Mesodermal cell (in vitro differentiated cells): ENCODE results near the gene GSN.

Experiments
- H3K27ac ChIP-seq: 2 replicates; pipeline ENCODE4 v1.7.0; 2013; ENCODE audit warnings: mild to moderate bottlenecking, low read depth, low read length, moderate library complexity; ENCODE audit not compliant: severe bottlenecking
- H3K36me3 ChIP-seq: 2 replicates; pipeline ENCODE4 v1.7.1; 2013; ENCODE audit warnings: mild to moderate bottlenecking, low read length, moderate library complexity; ENCODE audit not compliant: control insufficient read depth, insufficient read depth
- H3K4me1 ChIP-seq: one replicate; pipeline ENCODE4 v1.7.1; 2013; ENCODE audit warnings: mild to moderate bottlenecking, low read length; ENCODE audit not compliant: insufficient read depth, control insufficient read depth, poor library complexity, severe bottlenecking
- H3K4me3 ChIP-seq: 2 replicates; pipeline ENCODE4 v1.7.0; 2013; ENCODE audit warnings: low read length, control low read depth, mild to moderate bottlenecking; ENCODE audit not compliant: insufficient read depth, poor library complexity, severe bottlenecking; ENCODE audit errors: extremely low read depth
- H3K9me3 ChIP-seq: 2 replicates; pipeline ENCODE4 v1.7.1; 2013; ENCODE audit warnings: mild to moderate bottlenecking, low read length, moderate library complexity; ENCODE audit not compliant: control insufficient read depth
- WGBS, 2 experiments: methylation state at CpG; one replicate each; pipeline ENCODE4 v1.1.5; 2013; ENCODE audit warnings: missing lambda C conversion rate in 2 of 2; ENCODE audit not compliant: insufficient coverage in 2 of 2; 5-methylcytosine and 5-hydroxymethylcytosine counted together

The GSN gene

GRCh38 chr9:121298689-121299466, 30.9 kb downstream of the GSN start:
- Histone ChIP-seq H3K36me3 (peaks cover 36% of the 10 kb centered on the region), H3K9me3 (no peaks in the 10 kb centered on the region), H3K27ac (peak overlapping the region; percentile 74), H3K4me3 (peak overlapping the region; percentile 18), H3K4me1 (peaks cover 18% of the 10 kb centered on the region)
- 32 to 40% methylated on average over 9 to 12 of the region's 13 CpGs for WGBS, 2 experiments

GRCh38 chr9:121299467-121300282, 31.7 kb downstream of the GSN start:
- H3K9me3 ChIP-seq = no peaks in the 10 kb centered on the region
- peak overlapping the region; percentile 44 for H3K4me3 ChIP-seq
- H3K27ac ChIP-seq = peak overlapping the region; percentile 74
- WGBS, 2 experiments = 6% methylated on average over 67 to 70 of the region's 74 CpGs
- peaks cover 18% of the 10 kb centered on the region for H3K4me1 ChIP-seq
- H3K36me3 ChIP-seq = peaks cover 44% of the 10 kb centered on the region

GRCh38 chr9:121300283-121301119, 32.5 kb downstream of the GSN start:
- H3K4me3 ChIP-seq = peak overlapping the region; percentile 44
- WGBS, 2 experiments = 57 to 72% methylated on average over 5 to 11 of the region's 13 CpGs
- peaks cover 46% of the 10 kb centered on the region for H3K36me3 ChIP-seq
- H3K27ac ChIP-seq = no peak overlapping the region
- H3K4me1 ChIP-seq = peaks cover 17% of the 10 kb centered on the region
- no peaks in the 10 kb centered on the region for H3K9me3 ChIP-seq

- Histone ChIP-seq H3K4me3 (no peak overlapping the region), H3K9me3 (no peaks in the 10 kb centered on the region), H3K36me3 (peaks cover 55% of the 10 kb centered on the region), H3K4me1 (peaks cover 10% of the 10 kb centered on the region), H3K27ac (no peak overlapping the region)
- 95 to 96% methylated on average over 11 of the region's 11 CpGs for WGBS, 2 experiments
Measured at GRCh38 chr9:121301881-121302286, 33.9 kb downstream of the GSN start.

- H3K36me3 ChIP-seq = peaks cover 60% of the 10 kb centered on the region
- H3K27ac ChIP-seq = no peak overlapping the region
- no peaks in the 10 kb centered on the region for H3K9me3 ChIP-seq
- no peak overlapping the region for H3K4me3 ChIP-seq
- WGBS, 2 experiments = 94 to 97% methylated on average over 4 to 5 of the region's 5 CpGs
- peaks cover 10% of the 10 kb centered on the region for H3K4me1 ChIP-seq
Measured at GRCh38 chr9:121302341-121302740, 34.4 kb downstream of the GSN start.

- H3K4me3 ChIP-seq = no peak overlapping the region
- H3K9me3 ChIP-seq = no peaks in the 10 kb centered on the region
- no peak overlapping the region for H3K27ac ChIP-seq
- peaks cover 64% of the 10 kb centered on the region for H3K36me3 ChIP-seq
- 96 to 98% methylated on average over 13 of the region's 13 CpGs for WGBS, 2 experiments
- peaks cover 7% of the 10 kb centered on the region for H3K4me1 ChIP-seq
Measured at GRCh38 chr9:121302786-121303185, 34.8 kb downstream of the GSN start.

GRCh38 chr9:121303456-121304451, 35.8 kb downstream of the GSN start:
- WGBS, 2 experiments = 80 to 92% methylated on average over 1 of the region's 3 CpGs
- no peaks in the 10 kb centered on the region for H3K9me3 ChIP-seq
- H3K36me3 ChIP-seq = peaks cover 68% of the 10 kb centered on the region
- no peak overlapping the region for H3K4me3 ChIP-seq
- no peak overlapping the region for H3K27ac ChIP-seq
- H3K4me1 ChIP-seq = no peaks in the 10 kb centered on the region

- Histone ChIP-seq H3K9me3 (no peaks in the 10 kb centered on the region), H3K36me3 (peaks cover 78% of the 10 kb centered on the region), H3K4me3 (no peak overlapping the region), H3K27ac (no peak overlapping the region), H3K4me1 (no peaks in the 10 kb centered on the region)
- 91% methylated on average over 1 of the region's 1 CpG; no CpG with 5 or more reads in 1 of the 2 experiments for WGBS, 2 experiments
Measured at GRCh38 chr9:121304707-121305106, 36.7 kb downstream of the GSN start.

- WGBS, 2 experiments = 80 to 86% methylated on average over 11 to 13 of the region's 13 CpGs
- Histone ChIP-seq H3K27ac (no peak overlapping the region), H3K9me3 (no peaks in the 10 kb centered on the region), H3K4me1 (no peaks in the 10 kb centered on the region), H3K4me3 (no peak overlapping the region), H3K36me3 (peaks cover 82% of the 10 kb centered on the region)
Measured at GRCh38 chr9:121305269-121305994, 37.5 kb downstream of the GSN start.
